RCC 7860 (cell line): Measurements from ENCODE around the gene OR8J3.
"Not testable (repeated sequence)": the region's sequence is repeated elsewhere in the genome, so short reads cannot be mapped to it uniquely, and the experiment has no call there.

ENCODE experiments used
- DNase-seq: peaks from one replicate; pipeline ENCODE4 v3.0.0-alpha.2; 2015; ENCODE audit warnings: low spot score
- FAIRE-seq: peaks from 2 replicates; lab custom pipeline; 2012; peaks lifted over from hg19 to GRCh38; lab: Jason Lieb, UNC

Gene OR8J3

GRCh38 chr11:56140151-56140661, at the start of gene OR8J3:
OR8J3 (minus strand) TSS chr11:56140201; CDS start chr11:56137718, 2,483 bp downstream.
- DNase-seq (no peak), FAIRE-seq (no peak)

DNA sequence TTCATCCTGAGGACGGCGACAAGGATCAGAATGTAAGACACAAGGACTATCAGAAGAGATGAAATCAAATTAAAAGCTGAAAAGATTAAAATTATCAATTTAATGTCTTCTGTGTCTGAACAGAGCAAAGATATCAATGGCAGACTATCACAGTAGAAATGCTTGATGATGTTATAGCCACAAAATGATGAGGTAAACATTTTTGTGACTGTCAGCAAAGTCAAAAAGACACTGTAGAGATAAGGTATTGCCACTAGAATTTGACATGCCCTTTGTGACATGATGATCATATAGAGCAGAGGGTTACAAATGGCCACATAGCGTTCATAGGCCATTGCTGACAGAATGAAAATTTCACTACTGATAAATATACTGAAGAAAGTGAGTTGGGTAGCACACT, 48.6 kb upstream of the OR8J3 start:
- no peak for FAIRE-seq
- no peak for DNase-seq

- no peak for FAIRE-seq
- DNase-seq = no peak
These were observed 43.5 kb upstream of the OR8J3 start for GRCh38 chr11:56183459-56183858.

DNA sequence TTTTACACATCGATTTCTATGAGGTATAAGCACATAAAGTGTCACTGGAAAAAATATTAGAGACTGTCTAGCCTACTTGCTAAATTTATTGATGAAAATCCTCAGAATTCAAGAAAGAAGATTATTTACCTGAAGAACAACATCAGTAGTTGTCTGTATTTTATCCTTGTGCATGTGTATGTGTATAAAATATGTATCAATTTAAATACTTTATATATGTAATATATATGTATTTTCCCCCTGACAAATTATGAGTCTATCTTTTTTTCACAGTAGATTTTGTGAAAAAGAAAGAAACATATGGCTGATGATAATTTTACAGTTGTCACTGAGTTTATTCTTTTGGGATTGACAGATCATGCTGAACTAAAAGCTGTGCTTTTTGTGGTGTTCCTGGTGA, 36.3 kb upstream of the OR8J3 start, which contains the start of gene OR5J2:
Gene OR5J2 (plus strand): TSS at position 301 of the 400 bp plus-strand sequence. CDS start 0 bp downstream, at position 301.
- DNase-seq (no peak), FAIRE-seq (no peak)

DNA sequence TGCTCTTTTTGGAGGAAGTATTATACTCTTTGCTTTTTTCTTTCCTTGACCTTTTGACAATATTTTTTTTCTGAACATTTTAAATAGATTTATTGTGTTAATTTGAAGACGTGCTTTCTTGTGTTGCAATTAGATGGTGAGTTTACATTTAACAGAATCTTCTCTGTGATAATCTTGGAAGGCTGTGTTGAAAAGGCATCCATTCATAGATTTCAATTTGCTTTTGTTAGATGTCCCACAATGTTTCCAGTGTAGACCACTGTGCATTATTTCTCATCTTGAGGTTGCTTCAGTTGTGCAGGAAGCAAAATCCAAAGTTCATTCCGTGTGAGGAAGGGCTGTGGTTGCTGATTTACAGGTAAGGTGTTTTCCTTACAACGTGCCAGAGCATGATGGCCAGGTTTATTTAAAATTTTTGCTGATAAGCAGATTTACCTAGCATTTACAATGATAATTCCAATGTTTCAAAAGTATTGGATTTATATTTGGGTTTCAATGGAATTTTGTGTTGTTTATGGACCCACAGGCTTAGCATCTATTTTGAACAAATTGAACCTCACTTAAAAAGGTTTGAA, 32.3 kb upstream of the OR8J3 start:
- no peak for DNase-seq
- no peak for FAIRE-seq

DNA sequence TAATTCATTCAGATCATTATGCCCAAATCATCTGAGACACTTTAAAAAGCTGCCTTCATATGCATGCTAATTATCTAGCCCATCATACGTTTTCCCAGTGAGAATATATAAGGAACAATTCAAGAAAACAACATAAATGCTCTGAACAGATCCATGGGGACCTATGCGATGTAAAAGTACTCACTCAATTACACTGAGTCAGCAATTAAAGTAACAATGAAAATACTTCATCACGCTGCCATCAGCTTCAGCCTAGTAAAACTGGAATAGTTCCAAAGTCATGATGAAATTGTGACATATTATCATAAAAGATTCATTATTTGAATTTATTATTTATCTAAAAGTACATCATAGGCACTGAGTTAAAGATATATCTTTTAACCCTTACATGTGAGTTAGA, 23.8 kb upstream of the OR8J3 start:
- FAIRE-seq (no peak), DNase-seq (no peak)

DNA sequence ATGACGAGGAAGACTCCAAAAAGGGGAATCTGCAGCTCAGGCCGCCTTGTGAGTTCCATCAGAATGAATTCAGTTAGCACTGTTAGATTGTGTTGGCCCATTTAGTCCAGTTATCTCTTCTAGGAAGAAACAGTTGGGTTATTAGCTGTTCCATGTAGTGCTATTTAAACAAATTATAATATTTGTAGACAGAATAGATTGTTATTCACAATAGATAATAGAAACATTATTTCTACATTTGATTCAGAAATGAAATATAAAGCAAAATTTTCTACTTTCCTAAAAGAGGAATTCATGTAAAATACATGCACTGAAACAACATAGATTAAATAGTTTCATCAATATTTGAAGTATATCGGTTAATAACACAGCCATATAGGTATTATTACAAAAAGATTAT, 20.2 kb upstream of the OR8J3 start, which contains the start of gene OR8K5:
Gene OR8K5 (minus strand): TSS at position 101 of the 400 bp plus-strand sequence. CDS start 0 bp downstream, at position 101.
- no peak for FAIRE-seq
- no peak for DNase-seq

GRCh38 chr11:56152333-56152732, 12.3 kb upstream of the OR8J3 start:
- no peak for DNase-seq
- FAIRE-seq = no peak

DNA sequence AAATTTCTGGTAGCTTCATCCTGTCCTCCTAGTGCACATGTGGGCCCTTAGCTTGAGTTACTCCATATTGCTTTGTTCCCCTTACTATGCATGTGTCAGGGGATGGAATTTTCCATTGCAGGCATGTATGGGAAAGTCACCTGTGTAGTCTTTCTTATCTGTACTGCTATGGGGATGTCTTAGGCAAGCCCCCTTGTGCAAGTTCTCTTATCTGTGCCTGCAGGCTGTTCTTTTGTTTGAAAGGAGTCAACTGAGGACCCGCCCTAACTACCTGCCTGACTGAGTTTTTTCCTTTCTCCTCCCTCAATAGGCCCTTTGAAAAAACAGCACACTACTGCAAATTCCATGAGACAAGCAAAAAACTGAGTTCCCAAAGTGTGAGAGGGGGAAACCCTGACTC, 11.4 kb upstream of the OR8J3 start:
- DNase-seq = no peak
- no peak for FAIRE-seq

- FAIRE-seq = not testable (repeated sequence)
These were observed 3.7 kb upstream of the OR8J3 start for GRCh38 chr11:56143681-56144080.

GRCh38 chr11:56122073-56122472, 17.9 kb downstream of the OR8J3 start, which contains the start of gene OR8H3:
OR8H3 (plus strand) TSS chr11:56122373; CDS start chr11:56122373, 0 bp downstream.
- FAIRE-seq (no peak), DNase-seq (no peak)

More at GRCh38 chr11:56143681-56144080, 3.7 kb upstream of the OR8J3 start:
- DNase-seq = not testable (repeated sequence)

- DNase-seq (no peak), FAIRE-seq (peak; percentile 56)
These were observed 36.7 kb downstream of the OR8J3 start, which contains the start of gene OR8H2 for GRCh38 chr11:56103210-56103737. OR8H2 (plus strand) TSS chr11:56103687; CDS start chr11:56105043, 1,356 bp downstream.

GRCh38 chr11:56093008-56093407, 47.0 kb downstream of the OR8J3 start, which contains the start of gene OR8I2:
OR8I2 (plus strand) TSS chr11:56093308; CDS start chr11:56093308, 0 bp downstream.
- no peak for DNase-seq
- FAIRE-seq = no peak

DNA sequence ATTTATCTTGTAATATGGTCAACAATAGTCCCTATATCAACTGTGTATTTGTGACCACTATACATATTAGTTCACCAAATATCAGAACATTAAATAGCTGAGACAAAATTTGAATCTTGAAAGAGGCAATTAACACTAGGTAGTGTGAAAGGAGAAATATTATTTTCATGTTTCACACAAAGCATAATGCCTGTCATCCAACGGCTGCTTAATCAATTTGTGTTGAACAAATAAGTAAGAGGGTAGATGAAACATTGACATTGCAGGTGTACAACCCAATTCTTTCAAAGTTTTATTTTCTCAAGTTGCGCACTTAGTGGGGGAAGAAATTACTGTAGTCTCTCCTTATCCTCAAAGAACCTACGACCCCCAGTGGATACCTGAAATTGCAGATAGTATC, 50.3 kb downstream of the OR8J3 start:
- FAIRE-seq = no peak

More for the DNA sequence above, 50.3 kb downstream of the OR8J3 start:
- DNase-seq = no peak
